IPS DF 19.7 (cell line): ENCODE data around the gene PPM1N.

Source experiments
- DNase-seq: peaks from one replicate; pipeline ENCODE4 v3.0.0-alpha.2; 2013; ENCODE audit warnings: low read depth, low spot score

Gene PPM1N

DNA sequence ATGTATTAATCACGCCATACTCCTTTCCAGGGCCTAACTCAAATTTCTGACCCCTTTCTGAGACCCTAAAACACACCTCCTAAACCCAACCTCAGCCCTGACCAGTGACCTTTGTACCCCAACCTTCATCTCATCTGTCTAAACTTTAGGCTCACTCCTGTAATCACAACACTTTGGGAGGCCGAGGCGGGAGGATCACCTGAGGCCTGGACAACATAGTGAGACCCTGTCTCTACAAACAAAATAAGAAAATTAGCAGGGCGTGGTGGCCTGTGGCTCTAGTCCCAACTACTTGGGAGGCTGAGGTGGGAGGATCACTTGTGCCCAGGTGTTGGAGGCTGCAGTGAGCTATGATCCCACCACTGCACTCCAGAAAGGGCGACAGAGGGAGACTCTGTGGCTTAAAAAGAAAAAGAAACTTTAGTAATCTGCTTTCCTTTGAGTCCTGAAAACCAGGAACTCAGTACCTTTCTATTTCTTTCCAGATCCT lies 6.1 kb upstream of the PPM1N start:
- DNase-seq: no peak

DNA sequence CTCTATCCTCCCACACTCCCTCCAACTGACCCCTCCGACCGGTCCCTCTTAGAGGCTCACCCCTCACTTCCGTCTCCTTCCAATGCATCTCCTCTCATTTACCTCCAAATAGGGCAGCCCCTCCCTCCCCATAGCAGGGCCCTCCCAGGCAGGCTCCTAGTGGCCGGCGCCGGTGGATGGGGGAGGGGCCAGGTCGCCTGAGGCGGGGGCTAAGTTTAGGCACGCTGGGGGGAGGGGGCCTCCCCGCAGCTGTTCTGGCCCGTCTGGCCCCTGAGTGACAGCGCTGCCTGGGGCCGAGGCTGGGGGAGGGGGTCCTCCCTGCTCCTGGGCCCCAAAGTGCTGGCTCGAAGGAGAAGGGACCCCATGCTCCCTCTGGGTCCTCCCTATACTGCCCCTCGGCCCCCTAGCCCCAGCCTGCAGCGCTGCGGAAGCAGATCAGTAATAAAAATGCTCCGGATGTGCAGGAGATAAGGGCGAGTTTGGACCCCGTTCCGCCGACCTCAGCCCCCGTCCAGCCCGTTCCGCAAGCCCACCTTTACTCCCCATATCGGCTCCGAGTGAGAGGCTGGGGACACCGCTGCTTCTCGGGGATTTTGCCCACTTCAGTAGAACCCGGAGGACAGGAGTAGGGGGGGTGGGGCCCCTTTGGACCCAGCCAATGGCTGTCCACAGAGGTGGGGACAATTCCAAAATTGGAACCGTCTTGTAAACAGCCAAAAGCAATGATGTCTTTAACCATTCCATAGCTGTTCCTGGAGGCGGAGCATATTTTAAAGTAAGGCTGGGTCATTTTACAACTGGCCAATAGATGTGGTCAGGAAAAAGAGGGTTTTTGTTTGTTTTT lies 5.4 kb upstream of the PPM1N start:
- DNase-seq: no peak

DNA sequence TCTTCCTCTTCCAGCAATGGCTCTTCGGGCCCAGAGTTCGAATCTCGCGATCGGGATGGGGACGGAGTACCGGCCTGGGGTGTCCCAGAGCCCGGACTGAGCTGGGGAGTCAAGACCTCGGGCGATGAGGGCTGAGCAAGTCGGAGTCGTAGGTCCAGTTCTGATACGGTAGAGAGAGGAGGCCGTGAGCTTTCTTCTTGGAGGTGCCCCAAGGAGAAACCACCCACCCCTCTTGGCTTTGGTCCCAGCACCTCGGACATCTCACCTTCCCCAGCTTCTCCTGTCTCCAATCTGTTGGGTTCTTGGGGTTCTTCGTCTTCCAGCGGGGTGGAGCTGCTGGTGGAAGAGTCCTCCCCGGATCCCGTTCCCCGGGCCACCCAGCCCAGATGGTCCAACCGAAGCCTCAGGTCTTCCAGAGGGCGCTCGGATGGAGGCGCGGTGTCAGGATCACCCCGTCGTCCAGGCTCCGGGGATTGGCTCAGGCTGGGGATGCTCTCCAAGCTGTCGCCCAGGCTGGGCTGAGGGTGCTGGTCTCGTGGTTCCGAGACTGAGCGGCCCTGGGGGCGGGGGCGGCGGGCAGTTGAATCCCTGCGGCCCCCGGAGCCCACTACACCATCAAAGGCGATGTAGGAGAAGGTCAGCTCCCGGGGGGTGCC lies 3.9 kb upstream of the PPM1N start:
- DNase-seq: no peak

DNA sequence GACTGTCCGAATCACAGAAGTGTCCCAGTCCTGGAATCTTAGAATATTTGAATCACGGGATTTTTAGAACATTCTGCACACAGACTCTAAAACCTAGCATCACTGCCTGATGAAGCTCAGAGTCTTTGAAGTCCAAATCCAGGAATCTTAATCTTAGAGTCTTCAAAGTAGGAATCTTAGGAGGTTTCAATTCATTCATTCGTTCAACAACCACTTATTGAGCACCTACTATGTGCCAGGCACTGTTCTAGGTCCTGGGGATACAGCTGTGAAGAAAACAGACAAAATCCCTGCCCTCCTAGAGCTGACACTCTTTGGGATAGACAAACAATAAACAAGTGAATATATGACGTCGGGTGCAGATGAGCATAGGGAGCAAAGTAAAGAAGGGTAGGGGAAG lies 3.1 kb upstream of the PPM1N start:
- DNase-seq: no peak

DNA sequence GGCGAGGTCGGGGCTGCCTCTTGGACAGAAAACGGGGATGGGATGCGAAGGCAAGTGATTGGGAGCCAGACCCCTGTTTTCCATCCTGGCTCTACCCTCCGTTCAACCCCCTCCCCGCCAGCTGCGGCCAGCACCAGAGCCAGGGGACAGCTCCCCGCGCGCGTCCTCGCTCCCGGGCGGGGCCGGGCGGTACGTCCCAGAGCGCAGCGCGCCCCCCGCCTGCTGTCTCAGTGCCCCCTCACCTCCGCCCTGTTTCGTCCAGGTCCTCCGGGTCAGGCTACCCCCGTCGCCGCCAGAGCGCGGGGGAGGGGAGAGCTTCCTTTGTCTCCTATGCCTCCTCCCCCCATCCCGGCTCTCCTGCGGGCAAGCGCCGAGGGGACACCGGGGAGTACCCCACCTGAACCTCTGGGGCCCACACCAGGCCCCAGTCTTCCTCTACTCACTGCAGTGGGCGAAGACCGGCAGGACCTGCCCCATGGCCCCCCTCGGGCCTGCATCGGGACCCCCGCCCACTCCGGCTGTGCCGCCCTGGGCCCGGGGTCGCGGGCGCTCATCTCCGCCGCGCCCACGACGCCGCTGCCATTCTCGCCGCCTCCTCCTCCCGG lies 1.8 kb upstream of the PPM1N start:
- DNase-seq: no peak

DNA sequence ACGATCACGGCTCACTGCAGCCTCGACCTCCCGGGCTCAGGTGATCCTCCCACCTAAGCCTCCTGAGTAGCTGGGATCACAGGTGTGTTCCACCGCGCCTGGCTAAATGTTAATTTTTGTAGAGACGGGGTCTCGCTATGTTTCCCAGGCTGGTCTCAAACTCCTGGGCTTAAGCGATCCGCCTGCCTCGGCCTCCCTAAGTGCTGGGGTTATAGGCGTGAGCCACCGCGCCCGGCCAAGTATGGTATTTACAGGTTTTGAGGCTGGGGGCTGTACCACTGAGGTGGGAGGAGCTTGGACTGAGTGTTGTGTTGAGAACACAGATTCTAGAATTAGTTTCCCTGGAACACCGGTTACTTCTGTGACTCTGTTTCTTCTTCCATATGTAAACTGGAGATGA lies 452 bp upstream of the PPM1N start:
- no peak for DNase-seq

DNA sequence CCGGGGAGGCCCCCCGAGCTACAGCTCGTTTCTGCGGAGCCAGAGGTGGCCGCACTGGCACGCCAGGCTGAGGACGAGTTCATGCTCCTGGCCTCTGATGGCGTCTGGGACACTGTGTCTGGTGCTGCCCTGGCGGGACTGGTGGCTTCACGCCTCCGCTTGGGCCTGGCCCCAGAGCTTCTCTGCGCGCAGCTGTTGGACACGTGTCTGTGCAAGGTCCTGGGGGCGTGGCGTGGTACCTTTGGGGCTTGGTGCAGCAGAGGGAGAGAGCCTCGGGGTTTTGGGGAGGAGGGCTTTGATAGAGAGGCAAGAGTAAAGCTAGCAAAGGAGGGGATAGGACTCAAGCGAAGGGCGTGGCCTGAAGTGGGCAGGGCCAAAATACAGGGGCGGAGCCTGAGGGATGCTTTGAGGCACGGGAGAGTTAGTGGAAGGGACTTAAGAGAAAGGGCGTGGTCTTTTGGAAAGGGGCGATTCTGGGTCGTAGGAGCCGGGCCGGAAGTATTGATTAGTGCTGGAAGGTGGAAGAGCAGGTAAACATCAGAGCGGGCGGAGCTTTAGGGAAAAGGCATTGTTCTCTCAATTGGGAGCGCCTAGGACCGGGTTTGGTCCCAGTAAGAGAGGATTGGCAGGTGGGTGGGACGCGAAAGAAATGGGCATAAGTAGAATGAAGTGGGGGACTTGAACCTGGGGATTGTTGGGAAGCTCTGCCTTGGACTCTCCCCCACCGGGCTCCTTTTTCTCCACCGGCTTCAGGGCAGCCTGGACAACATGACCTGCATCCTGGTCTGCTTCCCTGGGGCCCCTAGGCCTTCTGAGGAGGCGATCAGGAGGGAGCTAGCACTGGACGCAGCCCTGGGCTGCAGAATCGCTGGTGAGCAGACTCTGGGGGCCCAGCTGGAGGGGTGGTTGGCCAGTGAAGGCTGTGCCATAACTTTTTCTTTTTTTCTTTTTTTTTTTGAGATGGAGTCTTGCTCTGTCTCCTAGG lies 1.2 kb downstream of the PPM1N start:
- DNase-seq: peak; percentile 95

DNA sequence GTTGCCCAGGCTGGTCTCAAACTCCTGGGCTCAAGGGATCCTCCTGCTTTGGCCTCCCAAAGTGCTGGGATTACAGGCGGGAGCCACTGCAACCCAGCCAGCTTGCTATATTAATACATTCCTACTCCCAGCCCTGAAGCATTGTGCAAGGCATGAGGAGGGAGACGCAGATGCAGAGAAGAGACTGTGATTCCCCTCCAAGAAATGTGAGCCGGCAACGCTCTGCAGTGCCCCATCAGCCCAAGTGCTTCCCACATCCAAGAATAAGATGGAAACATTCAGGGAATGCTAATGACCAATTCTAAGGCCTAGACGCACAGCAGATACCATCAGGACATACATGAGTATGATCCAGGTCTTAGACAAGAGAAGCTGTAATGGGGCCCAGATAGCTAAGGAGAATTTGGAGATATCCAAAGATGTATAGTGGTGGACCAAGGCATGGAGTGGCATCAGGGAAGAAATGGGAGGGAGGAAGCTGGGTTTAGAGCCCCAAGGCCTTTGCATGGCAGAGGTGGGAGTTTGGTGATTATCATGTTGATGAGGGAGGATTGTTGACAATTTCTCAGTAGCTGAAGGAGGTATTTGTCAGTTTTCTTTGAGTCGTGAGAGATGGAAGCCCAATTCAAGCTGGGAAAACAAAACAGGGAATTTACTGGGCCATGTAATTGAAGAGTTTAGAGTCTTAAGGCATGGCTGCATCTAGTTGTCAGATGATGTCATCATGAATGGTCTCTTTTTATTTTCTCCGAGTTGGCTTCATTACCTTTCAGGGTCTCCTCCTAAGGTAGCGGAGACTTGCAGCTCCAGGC lies 2.9 kb downstream of the PPM1N start:
- DNase-seq: no peak

DNA sequence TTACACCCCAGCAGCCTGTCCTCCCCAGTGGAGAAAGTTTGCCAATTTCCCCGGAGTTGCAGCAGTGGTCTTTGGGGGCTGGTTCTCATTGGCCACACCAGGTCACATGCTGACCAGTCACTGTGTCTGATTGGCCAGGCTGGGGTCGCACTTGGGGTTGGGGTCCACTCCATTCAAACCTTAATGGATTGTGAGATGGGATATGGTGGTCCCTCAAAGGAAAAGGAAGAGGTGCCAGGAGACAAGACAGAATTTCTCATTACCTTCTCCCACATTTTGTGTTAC lies 3.4 kb downstream of the PPM1N start:
- DNase-seq: no peak

DNA sequence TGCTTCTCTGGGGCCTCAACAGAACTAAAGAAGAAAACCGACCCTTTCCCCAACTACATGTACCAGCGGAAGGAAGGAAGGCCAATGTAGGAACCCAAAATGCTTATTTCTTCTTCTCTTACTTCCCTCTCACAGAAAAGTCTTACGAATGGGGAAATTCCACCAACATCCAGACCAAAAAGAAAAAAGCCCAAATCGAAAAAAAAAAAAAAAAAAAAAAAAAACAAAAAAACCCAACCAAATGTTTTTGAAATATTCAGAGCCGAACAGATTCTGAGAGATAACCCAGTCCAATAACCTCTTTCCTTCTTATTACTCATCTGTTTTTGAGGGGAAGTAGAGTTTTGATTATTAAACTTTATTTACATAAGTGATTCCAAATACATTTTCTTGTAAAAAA lies 3.9 kb downstream of the PPM1N start:
- DNase-seq: no peak

DNA sequence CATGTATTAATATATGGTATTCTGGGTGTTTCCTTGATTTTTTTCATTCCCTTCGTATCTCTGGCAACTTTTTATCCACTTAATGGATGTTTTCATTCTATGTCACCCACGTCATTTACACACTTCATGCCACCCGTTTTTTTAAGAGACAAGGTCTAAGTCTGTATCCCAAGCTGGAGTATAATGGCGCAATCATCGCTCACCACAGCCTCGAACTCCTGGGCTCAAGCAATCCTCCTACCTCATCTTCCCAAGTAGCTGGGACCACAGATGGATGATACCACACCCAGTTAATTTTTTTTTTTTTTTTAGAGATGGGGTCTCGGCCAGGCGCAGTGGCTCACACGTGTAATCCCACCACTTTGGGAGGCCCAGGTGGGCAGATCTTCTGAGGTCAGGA lies 5.7 kb downstream of the PPM1N start:
- no peak for DNase-seq

DNA sequence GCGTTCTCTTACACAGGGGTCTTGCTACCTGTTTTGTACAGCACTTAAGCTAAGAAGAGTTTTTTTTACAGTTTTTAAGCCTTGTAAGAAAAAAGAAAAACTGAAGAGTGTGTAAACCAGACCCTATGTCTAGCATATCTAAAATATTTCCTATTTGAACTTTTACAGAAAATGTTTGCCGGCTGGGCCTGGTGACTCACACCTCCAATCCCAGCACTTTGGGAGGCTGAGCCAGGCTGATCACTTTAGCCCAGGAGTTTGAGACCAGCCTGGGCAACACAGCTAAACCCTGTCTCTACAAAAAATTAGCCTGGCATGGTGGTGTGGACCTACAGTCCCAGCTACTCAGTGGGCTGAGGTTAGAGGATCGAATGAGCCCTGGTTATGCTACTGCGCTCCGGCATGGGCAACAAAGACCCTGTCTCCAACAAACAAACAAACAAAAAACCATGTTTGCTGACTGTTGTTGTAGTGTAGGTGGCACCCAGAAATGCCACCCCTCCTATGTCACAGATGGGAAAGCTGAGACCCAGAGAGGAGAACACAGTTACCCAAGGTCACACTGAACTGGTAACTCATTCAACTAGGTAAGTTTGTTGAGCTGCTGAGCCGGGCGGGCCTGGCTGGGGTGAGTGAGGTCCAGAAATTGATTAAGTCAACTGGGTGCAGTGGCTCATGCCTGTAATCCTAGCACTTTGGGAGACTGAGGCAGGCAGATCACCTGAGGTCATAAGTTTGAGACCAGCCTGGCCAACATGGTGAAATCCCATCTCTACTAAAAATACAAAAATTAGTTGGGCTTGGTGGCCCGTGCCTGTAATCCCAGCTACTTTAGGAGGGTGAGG lies 7.1 kb downstream of the PPM1N start:
- DNase-seq: no peak

DNA sequence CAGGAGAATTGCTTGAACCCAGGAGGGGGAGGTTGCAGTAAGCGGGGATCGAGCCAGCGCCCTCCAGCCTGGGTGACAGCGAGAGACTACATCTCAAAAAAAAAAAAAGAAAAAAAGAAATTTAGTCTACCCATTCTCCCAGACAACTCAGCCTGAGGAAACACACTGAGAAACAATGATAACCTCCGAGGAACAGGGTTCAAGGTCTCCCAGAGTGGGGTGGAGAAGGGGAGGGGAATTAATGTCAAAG lies 7.7 kb downstream of the PPM1N start:
- DNase-seq: no peak

DNA sequence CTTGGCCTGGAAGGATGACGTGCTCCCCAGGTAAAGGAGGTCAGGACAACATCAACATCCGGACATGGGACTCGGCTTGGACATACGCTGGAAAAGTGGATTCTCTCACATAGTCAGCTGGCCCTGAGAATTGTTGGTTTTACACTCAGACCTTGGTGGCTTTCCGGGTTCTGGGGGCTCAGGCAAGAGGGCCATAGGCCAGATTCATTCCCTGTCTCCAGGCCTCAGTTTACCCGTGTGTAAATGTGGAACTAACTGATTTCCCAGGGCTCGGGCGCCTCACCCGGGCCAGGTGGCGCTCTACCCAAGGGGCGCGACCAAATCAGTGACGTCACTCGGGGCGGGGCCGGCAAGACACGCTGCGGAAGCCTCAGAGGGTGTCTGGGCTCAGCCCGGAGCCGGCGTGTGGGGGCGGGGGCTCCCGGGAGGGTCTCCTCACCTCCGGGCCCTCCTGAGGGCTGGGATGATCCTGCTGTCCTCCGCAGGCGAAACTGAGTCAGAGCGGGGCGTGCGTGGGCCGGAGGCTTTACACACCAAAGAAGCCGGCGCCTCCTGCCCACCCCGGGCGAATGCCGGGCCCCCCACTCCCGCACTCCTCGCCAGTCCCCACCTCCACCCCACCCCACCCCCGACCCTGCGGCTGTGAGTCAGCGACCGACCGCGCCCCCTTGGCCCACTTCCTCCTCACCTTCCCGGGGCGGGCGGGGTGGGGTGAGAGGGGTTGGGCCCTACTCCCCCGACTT lies 8.2 kb downstream of the PPM1N start:
- DNase-seq: no peak

DNA sequence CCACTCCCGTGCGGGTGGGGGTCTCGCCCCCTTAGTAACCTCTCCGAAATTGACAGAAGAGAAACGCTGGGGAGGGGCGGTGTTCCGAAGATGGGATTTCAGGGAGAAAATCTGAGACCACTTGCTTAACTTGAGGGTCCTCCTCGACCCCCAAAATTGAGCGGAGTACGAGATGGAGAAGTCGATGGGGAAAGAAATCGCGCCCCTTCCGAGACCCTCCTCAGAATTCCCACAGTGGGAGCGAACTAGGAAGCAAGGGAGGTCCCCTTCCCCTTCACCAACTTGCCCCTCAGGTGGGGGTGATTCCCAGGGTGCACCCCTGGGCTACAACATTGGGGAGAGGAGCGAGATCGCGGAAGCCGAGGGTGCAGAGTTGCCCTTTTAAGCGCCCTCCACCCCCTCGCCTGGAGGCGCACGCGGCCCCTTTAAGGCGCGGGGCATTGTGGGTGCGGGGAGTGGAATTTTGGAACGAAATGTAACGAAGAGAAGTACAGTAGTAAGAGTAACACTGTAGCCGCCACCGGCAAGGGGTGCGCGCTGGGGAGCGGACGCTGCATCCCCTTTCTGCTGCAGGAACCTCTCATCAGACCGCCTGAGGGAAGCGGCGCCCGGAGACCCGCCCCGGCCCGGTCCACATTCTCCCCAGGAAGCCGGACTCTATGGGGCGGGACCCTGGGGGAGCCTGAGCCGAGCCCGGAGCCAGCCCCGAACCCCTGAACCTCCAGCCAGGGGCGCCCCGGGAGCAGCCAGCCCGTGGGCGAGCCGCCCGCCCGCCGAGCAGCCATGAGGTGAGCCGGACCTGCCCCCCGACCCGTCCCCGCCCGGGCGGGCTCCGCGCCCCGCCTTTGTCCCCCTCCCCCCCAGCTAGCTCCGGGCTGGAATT lies 9.0 kb downstream of the PPM1N start, which contains the start of gene VASP:
Gene VASP (plus strand): TSS at position 491 of the 883 bp plus-strand sequence. CDS start 293 bp downstream, at position 784.
- no peak for DNase-seq

DNA sequence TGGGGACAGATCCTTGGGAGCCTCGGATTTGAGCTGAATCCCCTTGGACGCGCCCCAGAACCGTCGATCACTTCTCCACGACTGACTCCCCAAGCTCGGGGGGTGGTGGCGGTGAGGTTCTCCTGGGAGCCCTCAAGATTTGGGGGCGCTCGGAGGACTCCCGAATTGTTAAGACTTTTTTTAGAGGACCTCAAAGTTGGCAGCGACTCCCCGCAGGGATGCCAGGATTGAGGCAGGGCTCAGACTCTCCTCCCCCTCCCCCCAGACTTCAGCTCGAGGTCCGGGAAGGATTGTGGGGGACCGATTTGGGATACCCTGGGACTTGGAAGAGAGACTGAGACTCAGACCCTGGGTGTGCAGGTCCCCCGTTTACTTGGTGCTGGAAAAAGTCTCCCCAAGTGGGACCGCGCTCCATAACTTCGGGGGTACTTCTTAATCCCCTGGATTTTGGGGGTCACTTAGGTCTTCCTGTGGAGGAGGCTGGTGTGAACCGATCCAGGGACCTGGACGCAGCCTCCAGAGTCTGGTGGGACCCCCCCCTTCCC lies 9.7 kb downstream of the PPM1N start:
- no peak for DNase-seq

DNA sequence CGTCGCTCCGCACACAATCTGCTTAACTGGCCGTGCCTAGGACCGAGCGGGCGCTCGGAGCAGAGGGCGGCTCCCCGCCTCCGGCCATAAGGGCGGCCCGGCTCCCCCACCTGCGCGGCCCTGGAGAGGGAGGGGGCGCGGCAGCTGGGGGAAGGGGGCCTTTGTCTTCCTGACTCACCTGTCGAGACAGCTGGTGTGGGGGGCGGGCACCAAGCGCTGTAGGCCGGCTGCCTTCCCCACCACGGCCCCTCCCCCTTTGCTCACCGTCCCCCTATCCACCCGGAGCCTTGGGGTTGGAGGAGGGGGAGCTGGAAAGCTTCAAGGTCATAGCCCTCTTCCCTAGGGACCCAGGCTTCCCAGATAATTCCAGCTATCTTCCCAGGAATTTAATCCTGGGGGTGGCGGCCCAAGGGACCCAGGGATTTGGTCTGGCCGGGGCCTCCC lies 10.2 kb downstream of the PPM1N start:
- no peak for DNase-seq
